SK-N-SH (cell line): ENCODE data around the gene UAP1L1. TPM values are rescaled to one million over a fixed set of nuclear protein-coding genes. Genes with fewer than 3 reads are reported as not detected.
A peak's percentile ranks its signal among the peaks of the same experiment; 100 is the strongest.

Experiments
- CTCF ChIA-PET: fragments of 300-600, 350-600 bp; formaldehyde crosslinking; extraction: SDS; loops from one replicate; lab custom pipeline; 2021; lab: Yijun Ruan, JAX
- POLR2A ChIA-PET: fragments of 350-600 bp; sonication (Branson Sonifier 250); formaldehyde crosslinking; extraction: SDS; loops from one replicate; lab custom pipeline; 2020; ENCODE audit warnings: antibody characterized with exemption, inconsistent platforms; lab: Yijun Ruan, JAX
- DNase-seq: peaks from one replicate; pipeline ENCODE4 v3.0.0; 2012
- H2AFZ ChIP-seq: fragments of 200-600 bp; sonication (generic); 2 replicates; pipeline ENCODE4 v1.8.1; 2016; ENCODE audit warnings: antibody characterized with exemption, mild to moderate bottlenecking, low read depth
- H3F3A ChIP-seq: fragments of 200-600 bp; sonication (generic); replicated peaks from 2 replicates; pipeline ENCODE3; 2016; ENCODE audit warnings: antibody characterized with exemption, mild to moderate bottlenecking; ENCODE audit not compliant: insufficient read depth
- H3K27ac ChIP-seq, 2 experiments: fragments of 200-500 bp in 1 of 2; fragments of 200-600 bp in 1 of 2; sonication (Bioruptor generic) in 1 of 2; sonication (generic), shearing (Covaris generic) in 1 of 2; 2 replicates each; pipeline versions ENCODE4 v1.5.1 to v1.6.1; 2014 to 2016; ENCODE audit warnings: low read depth in 2 of 2, inconsistent platforms in 1 of 2, low read length in 1 of 2, mild to moderate bottlenecking in 1 of 2, mixed read lengths in 1 of 2
- H3K27me3 ChIP-seq: fragments of 200-600 bp; sonication (generic), shearing (Covaris generic); 2 replicates; pipeline ENCODE4 v1.6.1; 2016; ENCODE audit warnings: mixed run types; ENCODE audit not compliant: insufficient read depth
- H3K36me3 ChIP-seq, 2 experiments: fragments of 200-500 bp in 1 of 2; fragments of 200-600 bp in 1 of 2; sonication (Bioruptor generic) in 1 of 2; sonication (generic) in 1 of 2; replicated peaks in 1 of 2; 2 replicates each; pipeline versions ENCODE3 to v1.5.1; 2014 to 2016; ENCODE audit warnings: low read length in 1 of 2, mild to moderate bottlenecking in 1 of 2; ENCODE audit not compliant: insufficient read depth in 2 of 2, control insufficient read depth in 1 of 2
- H3K4me1 ChIP-seq, 2 experiments: fragments of 200-500 bp in 1 of 2; fragments of 200-600 bp in 1 of 2; sonication (Bioruptor generic) in 1 of 2; sonication (generic), shearing (Covaris generic) in 1 of 2; 2 replicates each; pipeline versions ENCODE4 v1.5.1 to v1.6.1; 2014 to 2016; ENCODE audit warnings: low read depth in 1 of 2, low read length in 1 of 2, mixed run types in 1 of 2; ENCODE audit not compliant: insufficient read depth in 2 of 2, control insufficient read depth in 1 of 2
- H3K4me2 ChIP-seq: fragments of 200-600 bp; sonication (generic), shearing (Covaris generic); 2 replicates; pipeline ENCODE4 v1.6.1; 2017; ENCODE audit warnings: mixed run types
- H3K4me3 ChIP-seq, 2 experiments: fragments of 200-500 bp in 1 of 2; fragments of 200-600 bp in 1 of 2; sonication (Bioruptor generic) in 1 of 2; sonication (generic), shearing (Covaris generic) in 1 of 2; 2 replicates each; pipeline versions ENCODE4 v1.5.1 to v1.8.1; 2014 to 2016; ENCODE audit warnings: low read depth in 2 of 2, inconsistent platforms in 1 of 2, low read length in 1 of 2, mild to moderate bottlenecking in 1 of 2, mixed read lengths in 1 of 2, moderate library complexity in 1 of 2
- H3K79me2 ChIP-seq: fragments of 200-600 bp; sonication (generic); 2 replicates; pipeline ENCODE4 v1.8.1; 2017; ENCODE audit warnings: mild to moderate bottlenecking; ENCODE audit not compliant: insufficient read depth
- H3K9ac ChIP-seq: fragments of 200-600 bp; sonication (generic); 2 replicates; pipeline ENCODE4 v1.6.1; 2017; ENCODE audit warnings: mixed run types
- H3K9me2 ChIP-seq: fragments of 200-600 bp; sonication (generic); 2 replicates; pipeline ENCODE4 v1.6.1; 2017; ENCODE audit warnings: mixed run types
- H3K9me3 ChIP-seq: fragments of 200-600 bp; sonication (generic); 2 replicates; pipeline ENCODE4 v1.6.1; 2017; ENCODE audit warnings: mixed run types, mild to moderate bottlenecking, moderate library complexity
- H4K20me1 ChIP-seq: fragments of 200-600 bp; sonication (generic); 2 replicates; pipeline ENCODE4 v1.6.1; 2017; ENCODE audit warnings: mild to moderate bottlenecking, mixed run types; ENCODE audit not compliant: insufficient read depth
- CHD2 ChIP-seq: fragments of 150-350 bp; IDR thresholded peaks from 2 replicates; pipeline ENCODE4 v1.6.1; 2018; ENCODE audit warnings: low read length; ENCODE audit not compliant: partially characterized antibody
- EP300 ChIP-seq, 2 experiments: IDR thresholded peaks; 2 replicates each; pipeline versions ENCODE4 v1.4.0 to v1.6.1; 2012; ENCODE audit warnings: borderline replicate concordance in 1 of 2, low read depth in 1 of 2, low read length in 1 of 2
- FOSL2 ChIP-seq: IDR thresholded peaks from 2 replicates; pipeline ENCODE4 v1.4.0; 2012; ENCODE audit warnings: low read depth, mild to moderate bottlenecking, moderate library complexity, borderline replicate concordance
- FOXJ3 ChIP-seq: sonication (generic); formaldehyde crosslinking; IDR thresholded peaks from 2 replicates; pipeline ENCODE4 v1.5.1; 2020; ENCODE audit warnings: mild to moderate bottlenecking, missing genetic modification reagents
- FOXM1 ChIP-seq: IDR thresholded peaks from 2 replicates; pipeline ENCODE4 v1.4.0; 2012; ENCODE audit warnings: low read depth, mild to moderate bottlenecking
- GATA2 ChIP-seq: sonication (generic); formaldehyde crosslinking; IDR thresholded peaks from 2 replicates; pipeline ENCODE4 v1.5.0; 2020; ENCODE audit warnings: mild to moderate bottlenecking, missing genetic modification reagents
- IRF3 ChIP-seq: fragments of 150-350 bp; IDR thresholded peaks from 2 replicates; pipeline ENCODE4 v1.6.1; 2016; ENCODE audit warnings: mild to moderate bottlenecking, low read depth, low read length
- JUND ChIP-seq: IDR thresholded peaks from 2 replicates; pipeline ENCODE4 v1.4.0; 2012
- MEF2A ChIP-seq: IDR thresholded peaks from 2 replicates; pipeline ENCODE4 v1.4.0; 2012; ENCODE audit warnings: low read depth, borderline replicate concordance
- NFIC ChIP-seq: IDR thresholded peaks from 2 replicates; pipeline ENCODE4 v1.4.0; 2012; ENCODE audit warnings: borderline replicate concordance
- PBX3 ChIP-seq: IDR thresholded peaks from 2 replicates; pipeline ENCODE4; 2012
- POLR2AphosphoS5 ChIP-seq: IDR thresholded peaks from 2 replicates; pipeline ENCODE4 v1.6.1; 2012; ENCODE audit warnings: low read depth, low read length
- RAD21 ChIP-seq: IDR thresholded peaks from 2 replicates; pipeline ENCODE4 v1.6.1; 2012; ENCODE audit warnings: mild to moderate bottlenecking, low read length
- REST ChIP-seq: IDR thresholded peaks from 2 replicates; pipeline ENCODE4 v1.6.1; 2012; ENCODE audit warnings: mild to moderate bottlenecking, low read depth, low read length, moderate library complexity
- SMC3 ChIP-seq: IDR thresholded peaks from 2 replicates; pipeline ENCODE4 v1.6.1; 2012; ENCODE audit warnings: low read depth, low read length, improper control_type of control experiment
- WGBS: methylation state at CpG from one replicate; pipeline ENCODE4 v1.1.6; 2017; ENCODE audit warnings: low lambda C conversion rate; 5-methylcytosine and 5-hydroxymethylcytosine counted together
- polyA plus RNA-seq, 3 experiments: library from polyadenylated mRNA; depleted of rRNA; stranded (reverse); fragments of >200 nt; gene quantifications; 2 replicates each; pipeline ENCODE4 v1.2.3, GENCODE V29; 2012
- TF ChIP-seq, protein P1 (sequence below): fragments of 150-350 bp; IDR thresholded peaks from 2 replicates; pipeline ENCODE4 v1.6.1; 2017; ENCODE audit warnings: antibody characterized with exemption, low read length, low read depth, borderline replicate concordance

Gene UAP1L1
- polyA plus RNA-seq, 1 of the 3 experiments (the other 2 are of a cell fraction) = 5.6 TPM

DNA sequence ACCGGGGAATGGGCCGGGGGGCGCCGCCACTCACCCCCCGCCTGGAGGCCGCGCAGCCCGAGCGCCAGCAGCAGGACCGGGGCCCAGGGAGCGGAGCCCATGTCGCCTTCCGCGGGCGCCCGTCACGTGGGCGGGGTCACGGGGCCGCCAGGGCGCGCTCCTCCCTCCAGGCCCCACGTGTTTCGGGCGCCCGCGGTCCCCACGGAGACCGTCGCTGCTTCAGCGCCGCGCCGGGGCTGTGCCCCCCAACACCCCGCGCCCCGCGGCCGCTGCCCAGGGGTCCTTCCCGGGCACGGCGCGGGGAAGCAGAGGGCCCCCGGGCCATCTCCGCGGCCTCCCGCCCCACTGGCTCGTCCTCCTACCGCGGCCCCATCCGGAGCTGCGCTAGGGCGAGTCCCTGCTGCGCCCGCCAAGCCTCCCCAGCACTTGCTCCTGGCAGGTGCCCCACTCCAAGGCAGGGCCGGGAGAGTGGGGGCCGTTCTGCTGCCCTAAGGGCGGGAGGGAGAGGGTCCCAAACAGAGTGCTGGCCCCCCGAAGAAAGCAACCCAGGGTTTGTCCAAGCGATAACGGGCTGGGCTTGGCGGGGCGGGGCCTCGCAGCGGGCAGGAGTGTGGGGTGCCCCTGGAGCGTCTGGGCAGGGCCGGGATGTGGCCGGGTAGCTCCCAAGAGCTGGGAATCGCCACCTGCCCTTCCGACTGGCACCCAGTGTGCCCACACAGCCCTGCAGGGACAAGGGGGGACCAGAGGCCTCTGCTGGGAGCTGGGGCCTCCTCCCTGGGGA, 37.5 kb downstream of the UAP1L1 start, which contains the start of gene DPP7 (continued):
- TF ChIP-seq FOXM1 = no peak
- TF ChIP-seq, protein P1, sequence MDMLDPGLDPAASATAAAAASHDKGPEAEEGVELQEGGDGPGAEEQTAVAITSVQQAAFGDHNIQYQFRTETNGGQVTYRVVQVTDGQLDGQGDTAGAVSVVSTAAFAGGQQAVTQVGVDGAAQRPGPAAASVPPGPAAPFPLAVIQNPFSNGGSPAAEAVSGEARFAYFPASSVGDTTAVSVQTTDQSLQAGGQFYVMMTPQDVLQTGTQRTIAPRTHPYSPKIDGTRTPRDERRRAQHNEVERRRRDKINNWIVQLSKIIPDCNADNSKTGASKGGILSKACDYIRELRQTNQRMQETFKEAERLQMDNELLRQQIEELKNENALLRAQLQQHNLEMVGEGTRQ = peak; percentile 89

DNA sequence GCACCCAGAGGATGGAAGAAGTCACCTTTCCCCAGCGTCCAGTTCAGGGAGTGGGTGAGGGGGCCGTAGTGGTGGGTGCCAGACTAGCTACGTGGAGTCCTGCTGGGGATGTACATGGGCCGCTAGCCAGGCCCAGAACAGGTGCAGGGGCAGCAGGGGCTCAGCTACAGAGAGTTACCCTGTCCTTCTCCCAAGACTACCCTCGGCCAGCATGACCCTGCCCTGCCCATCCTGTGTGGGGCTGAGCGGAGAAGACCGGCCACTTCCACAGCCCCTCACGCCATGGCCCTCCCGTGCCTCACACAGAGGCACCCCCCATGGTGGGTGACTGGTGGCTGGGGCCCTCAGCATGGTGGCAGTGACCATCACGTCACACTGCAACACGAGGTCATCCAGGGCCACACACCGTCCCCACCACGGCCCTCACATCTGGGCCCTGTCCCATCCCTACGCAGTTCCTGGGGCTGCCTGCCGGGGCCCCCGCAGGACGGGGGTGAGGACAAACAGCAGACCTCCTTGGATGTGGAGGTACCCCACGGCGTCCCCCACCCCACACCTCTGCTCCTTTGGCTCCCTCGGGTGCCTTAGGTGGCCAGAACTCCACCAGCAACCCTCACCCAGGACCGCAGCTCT, 38.2 kb downstream of the UAP1L1 start:
- no peaks in the 10 kb centered on the region for H3K9me3 ChIP-seq
- CTCF ChIA-PET = interaction anchor here (0.8 to 4.4 kb wide), 6 partner anchors 22 to 121 kb away, joined by 3 to 27 read pairs (median 4); partner anchors contain the start of genes NPDC1 and RNF224
- TF ChIP-seq FOXJ3 (CRISPR knock-in tag) (no peak), MEF2A (no peak)
- TF ChIP-seq, all 33 proteins: peak for 0
- DNase-seq = peak; percentile 41
- H3K9ac ChIP-seq = no peak overlapping the region
- H3K4me2 ChIP-seq = peak overlapping the region; percentile 94
- H3K27ac ChIP-seq = no peak overlapping the region
- H3K79me2 ChIP-seq = no peaks in the 10 kb centered on the region
- H3K4me3 ChIP-seq = peak overlapping the region in 1 of 2 experiments; percentile 58; a peak in 3 of 4 replicates
- H3K27me3 ChIP-seq = no peaks in the 10 kb centered on the region
- H3K36me3 ChIP-seq = peaks cover 0 to 19% of the 10 kb centered on the region in 2 experiments
- H2AFZ ChIP-seq = no peak overlapping the region
- no peaks in the 10 kb centered on the region for H3F3A ChIP-seq
- POLR2A ChIA-PET = interaction anchor here (0.7 to 1.2 kb wide), 5 partner anchors 14 to 114 kb away, joined by 3 to 5 read pairs (median 3); no protein-coding TSS in a partner anchor
- no peaks in the 10 kb centered on the region for H4K20me1 ChIP-seq
- no peaks in the 10 kb centered on the region for H3K9me2 ChIP-seq
- peaks cover 0 to 10% of the 10 kb centered on the region in 2 experiments; a peak in 1 of 4 replicates for H3K4me1 ChIP-seq
- 92% methylated on average over 9 of the region's 21 CpGs for WGBS

GRCh38 chr9:137116027-137116507, 38.8 kb downstream of the UAP1L1 start:
- H4K20me1 ChIP-seq = no peaks in the 10 kb centered on the region
- no peak overlapping the region for H3K4me3 ChIP-seq
- no peak overlapping the region for H3K9ac ChIP-seq
- no peaks in the 10 kb centered on the region for H3K9me2 ChIP-seq
- H3K36me3 ChIP-seq = peaks cover 0 to 15% of the 10 kb centered on the region in 2 experiments
- no peaks in the 10 kb centered on the region for H3K9me3 ChIP-seq
- no peaks in the 10 kb centered on the region for H3K79me2 ChIP-seq
- POLR2A ChIA-PET = no interaction called here
- WGBS = 100% methylated on average over 2 of the region's 6 CpGs
- no peak overlapping the region for H2AFZ ChIP-seq
- H3K4me1 ChIP-seq = peaks cover 0 to 10% of the 10 kb centered on the region in 2 experiments; a peak in 1 of 4 replicates
- H3K27me3 ChIP-seq = no peaks in the 10 kb centered on the region
- no peak overlapping the region for H3K4me2 ChIP-seq
- CTCF ChIA-PET = interaction anchor here (1.4 to 4.4 kb wide), 4 partner anchors 22 to 120 kb away, joined by 4 to 27 read pairs (median 10); partner anchors contain the start of genes NPDC1 and RNF224
- H3F3A ChIP-seq = no peaks in the 10 kb centered on the region
- no peak for DNase-seq
- H3K27ac ChIP-seq = no peak overlapping the region
- TF ChIP-seq FOSL2 (no peak), RAD21 (no peak), CHD2 (no peak), NFIC (no peak), EP300 (IDR thresholded peaks at IDR 0.05; ENCODE audit: borderline replicate concordance in 1 of 2, low read depth in 1 of 2, low read length in 1 of 2) (no peak), SMC3 (no peak), REST (no peak), IRF3 (no peak), PBX3 (no peak), GATA2 (no peak), JUND (no peak), POLR2AphosphoS5 (no peak)
